HCT116 (cell line): ENCODE data around the gene COBL. TPM values are rescaled to one million over a fixed set of nuclear protein-coding genes. Genes with fewer than 3 reads are reported as not detected.

ENCODE experiments used
- ATAC-seq: fragments of 200-7000 bp; cut with Tn5 transposase; 2 replicates; pipeline ENCODE4 v1.9.1; 2020; ENCODE audit warnings: mild to moderate bottlenecking, moderate library complexity
- BruUV-seq: library from RNA; stranded (reverse); fragments of 400-500 nt; replicated peaks from 2 replicates; lab custom pipeline; 2021; lab: Mats Ljungman, UMichigan
- CTCF ChIA-PET: fragments of 300-600 bp; sonication (Branson Sonifier 250); formaldehyde crosslinking; loops from one replicate; lab custom pipeline; 2021; ENCODE audit warnings: antibody characterized with exemption; lab: Charles Lee
- POLR2A ChIA-PET: fragments of 300-600, 350-600 bp; sonication (Branson Sonifier 250); formaldehyde crosslinking; loops from one replicate; lab custom pipeline; 2021; ENCODE audit warnings: antibody characterized with exemption; lab: Charles Lee
- RAD21 ChIA-PET, 2 experiments: fragments of 300-600 bp; sonication (Branson Sonifier 250); formaldehyde crosslinking; loops; one replicate each; lab custom pipeline; 2023; ENCODE audit warnings: low total read pairs in 2 of 2; ENCODE audit not compliant: uncharacterized antibody in 2 of 2, unreplicated experiment in 2 of 2, low non-redundant PET in 1 of 2; lab: Charles Lee
- DNase-seq: peaks from one replicate; pipeline ENCODE4 v3.0.0-alpha.2; 2010; ENCODE audit warnings: low read depth, low spot score
- H2AFZ ChIP-seq: fragments of 200-600 bp; shearing (Covaris generic), sonication (generic); 2 replicates; pipeline ENCODE4 v1.6.1; 2017; ENCODE audit warnings: low read depth, mixed run types, mixed read lengths, antibody characterized with exemption, low read length; ENCODE audit not compliant: poor library complexity, severe bottlenecking
- H3K27ac ChIP-seq: 2 replicates; pipeline ENCODE4 v1.5.1; 2012; ENCODE audit warnings: low read depth, low read length
- H3K27me3 ChIP-seq: fragments of 200-600 bp; sonication (generic); 2 replicates; pipeline ENCODE4 v1.6.1; 2016; ENCODE audit warnings: mixed run types, low read length, mixed read lengths; ENCODE audit not compliant: insufficient read depth
- H3K36me3 ChIP-seq, 2 experiments: fragments of 200-500 bp in 1 of 2; fragments of 200-600 bp in 1 of 2; sonication (Bioruptor generic) in 1 of 2; sonication (generic) in 1 of 2; 2 replicates each; pipeline versions ENCODE4 v1.5.1 to v1.6.1; 2014 to 2016; ENCODE audit warnings: low read length in 2 of 2, inconsistent platforms in 1 of 2, mixed read lengths in 1 of 2, mixed run types in 1 of 2; ENCODE audit not compliant: insufficient read depth in 2 of 2, control insufficient read depth in 1 of 2
- H3K4me1 ChIP-seq, 2 experiments: fragments of 200-600 bp in 1 of 2; sonication (generic) in 1 of 2; 2 replicates each; pipeline versions ENCODE4 v1.5.1 to v1.6.1; 2012 to 2017; ENCODE audit warnings: low read length in 2 of 2, inconsistent platforms in 1 of 2, mild to moderate bottlenecking in 1 of 2, mixed read lengths in 1 of 2, mixed run types in 1 of 2, moderate library complexity in 1 of 2; ENCODE audit not compliant: insufficient read depth in 2 of 2, control insufficient read depth in 1 of 2
- H3K4me2 ChIP-seq: fragments of 200-600 bp; sonication (generic); 2 replicates; pipeline ENCODE4 v1.6.1; 2017; ENCODE audit warnings: mixed run types, low read length, mixed read lengths
- H3K4me3 ChIP-seq, 2 experiments: fragments of 200-600 bp in 1 of 2; sonication (generic) in 1 of 2; replicated peaks in 1 of 2; 2 replicates each; pipeline ENCODE4 v1.5.1; 2011 to 2016; ENCODE audit warnings: low read length in 2 of 2, control low read depth in 1 of 2, low read depth in 1 of 2, mild to moderate bottlenecking in 1 of 2, mixed read lengths in 1 of 2, mixed run types in 1 of 2
- H3K79me2 ChIP-seq: fragments of 200-600 bp; sonication (generic); 2 replicates; pipeline ENCODE4 v1.6.1; 2017; ENCODE audit warnings: mild to moderate bottlenecking, mixed run types, low read length, moderate library complexity, mixed read lengths; ENCODE audit not compliant: insufficient read depth
- H3K9ac ChIP-seq: fragments of 200-600 bp; sonication (generic); 2 replicates; pipeline ENCODE4 v1.6.1; 2016; ENCODE audit warnings: low read length, mixed read lengths
- H3K9me2 ChIP-seq: fragments of 200-600 bp; sonication (generic), shearing (Covaris generic); 2 replicates; pipeline ENCODE4 v1.6.1; 2017; ENCODE audit warnings: mixed run types, mild to moderate bottlenecking, moderate library complexity; ENCODE audit not compliant: insufficient read depth
- H3K9me3 ChIP-seq, 2 experiments: fragments of 200-500 bp in 1 of 2; fragments of 200-600 bp in 1 of 2; sonication (Bioruptor generic) in 1 of 2; sonication (generic) in 1 of 2; 2 replicates each; pipeline ENCODE4 v1.6.1; 2014 to 2017; ENCODE audit warnings: low read length in 2 of 2, mixed read lengths in 2 of 2, inconsistent platforms in 1 of 2, low read depth in 1 of 2, mild to moderate bottlenecking in 1 of 2, mixed run types in 1 of 2, moderate library complexity in 1 of 2; ENCODE audit not compliant: control insufficient read depth in 1 of 2, insufficient read depth in 1 of 2
- H4K20me1 ChIP-seq: fragments of 200-600 bp; sonication (generic), shearing (Covaris generic); 2 replicates; pipeline ENCODE4 v1.6.1; 2017; ENCODE audit warnings: mixed run types, mild to moderate bottlenecking, moderate library complexity; ENCODE audit not compliant: insufficient read depth
- CBX3 ChIP-seq: IDR thresholded peaks from 2 replicates; pipeline ENCODE4 v1.6.1; 2012; ENCODE audit warnings: low read depth
- ELF1 ChIP-seq: IDR thresholded peaks from 2 replicates; pipeline ENCODE4 v1.6.1; 2012; ENCODE audit warnings: low read depth, borderline replicate concordance
- EZH2phosphoT487 ChIP-seq: fragments of 200-600 bp; IDR thresholded peaks from 2 replicates; pipeline ENCODE4 v1.6.1; 2018; ENCODE audit warnings: antibody characterized with exemption, borderline replicate concordance
- JUND ChIP-seq: IDR thresholded peaks from 2 replicates; pipeline ENCODE4 v1.6.1; 2012
- POLR2A ChIP-seq: IDR thresholded peaks from 2 replicates; pipeline ENCODE4 v1.7.0; 2011; ENCODE audit warnings: borderline replicate concordance; ENCODE audit not compliant: insufficient read depth, insufficient read length; ENCODE audit errors: extremely low read depth
- YY1 ChIP-seq: IDR thresholded peaks from 2 replicates; pipeline ENCODE4 v1.6.1; 2011; ENCODE audit warnings: low read length, low read depth, moderate library complexity, mild to moderate bottlenecking; ENCODE audit not compliant: insufficient replicate concordance; ENCODE audit errors: extremely low read depth
- intact Hi-C: fragments of 100-400 bp; cut with micrococcal nuclease; formaldehyde crosslinking; loops from 2 replicates; pipeline ENCODE4 v1.10.0; 2022
- total RNA-seq: library from RNA; stranded (reverse); gene quantifications from one replicate; pipeline ENCODE4 v1.2.1, GENCODE V29; 2021; ENCODE audit not compliant: unreplicated experiment
- TF ChIP-seq, protein P1 (sequence below), 3 experiments: fragments of 200-600 bp in 1 of 3; sonication (generic) in 1 of 3; IDR thresholded peaks in 2 of 3; conservative IDR thresholded peaks in 1 of 3; 2 replicates each; pipeline ENCODE4 v1.5.1; 2012 to 2017; ENCODE audit warnings: low read depth in 2 of 3, low read length in 2 of 3, antibody characterized with exemption in 1 of 3, borderline replicate concordance in 1 of 3, control low read depth in 1 of 3, mild to moderate bottlenecking in 1 of 3, mixed read lengths in 1 of 3, mixed run types in 1 of 3, moderate library complexity in 1 of 3; ENCODE audit not compliant: insufficient read depth in 1 of 3

Gene COBL
- total RNA-seq, 1 experiment from 2014 or later = 19.3 TPM

DNA sequence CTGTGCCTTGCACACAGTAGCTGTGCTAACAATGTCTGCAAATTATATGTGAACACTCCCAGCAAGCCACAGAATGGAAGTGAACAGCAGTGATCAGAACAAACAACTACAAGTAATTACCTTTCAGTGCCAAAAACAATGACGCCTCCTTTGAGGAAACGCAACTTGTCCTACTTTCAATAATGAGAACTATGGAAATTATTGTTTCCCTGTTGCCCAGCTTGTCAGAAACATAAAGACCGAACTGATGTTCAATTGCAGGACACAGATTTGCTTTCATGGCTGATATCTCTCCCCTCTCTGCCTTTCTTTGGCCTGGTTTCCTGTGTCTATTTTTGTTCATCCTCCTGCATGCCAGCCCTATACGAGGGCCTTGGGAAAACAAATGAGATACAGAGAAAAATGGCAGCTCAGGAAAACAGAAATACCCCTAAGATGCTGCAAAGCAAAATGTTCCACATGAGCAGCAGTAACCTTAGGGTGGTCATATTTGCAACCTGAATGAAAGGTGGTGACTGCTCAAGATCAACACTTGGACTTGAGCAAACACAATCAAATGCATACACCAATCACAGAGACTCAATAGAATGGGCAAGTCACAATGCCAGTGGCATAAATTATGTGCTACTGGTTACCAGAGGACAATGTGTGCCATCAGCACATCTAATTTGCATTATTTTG, 26.8 kb downstream of the COBL start (continued):
- TF ChIP-seq, protein P1, sequence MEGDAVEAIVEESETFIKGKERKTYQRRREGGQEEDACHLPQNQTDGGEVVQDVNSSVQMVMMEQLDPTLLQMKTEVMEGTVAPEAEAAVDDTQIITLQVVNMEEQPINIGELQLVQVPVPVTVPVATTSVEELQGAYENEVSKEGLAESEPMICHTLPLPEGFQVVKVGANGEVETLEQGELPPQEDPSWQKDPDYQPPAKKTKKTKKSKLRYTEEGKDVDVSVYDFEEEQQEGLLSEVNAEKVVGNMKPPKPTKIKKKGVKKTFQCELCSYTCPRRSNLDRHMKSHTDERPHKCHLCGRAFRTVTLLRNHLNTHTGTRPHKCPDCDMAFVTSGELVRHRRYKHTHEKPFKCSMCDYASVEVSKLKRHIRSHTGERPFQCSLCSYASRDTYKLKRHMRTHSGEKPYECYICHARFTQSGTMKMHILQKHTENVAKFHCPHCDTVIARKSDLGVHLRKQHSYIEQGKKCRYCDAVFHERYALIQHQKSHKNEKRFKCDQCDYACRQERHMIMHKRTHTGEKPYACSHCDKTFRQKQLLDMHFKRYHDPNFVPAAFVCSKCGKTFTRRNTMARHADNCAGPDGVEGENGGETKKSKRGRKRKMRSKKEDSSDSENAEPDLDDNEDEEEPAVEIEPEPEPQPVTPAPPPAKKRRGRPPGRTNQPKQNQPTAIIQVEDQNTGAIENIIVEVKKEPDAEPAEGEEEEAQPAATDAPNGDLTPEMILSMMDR (IDR thresholded peaks at IDR 0.05 in 2 of 3, conservative IDR thresholded peaks at IDR 0.05 in 1 of 3; ENCODE audit: borderline replicate concordance in 1 of 3, insufficient read depth in 1 of 3, low read depth in 2 of 3, low read length in 2 of 3) = no peak
- TF ChIP-seq ELF1 (no peak), EZH2phosphoT487 (no peak), JUND (no peak), YY1 (no peak), CBX3 (no peak)

DNA sequence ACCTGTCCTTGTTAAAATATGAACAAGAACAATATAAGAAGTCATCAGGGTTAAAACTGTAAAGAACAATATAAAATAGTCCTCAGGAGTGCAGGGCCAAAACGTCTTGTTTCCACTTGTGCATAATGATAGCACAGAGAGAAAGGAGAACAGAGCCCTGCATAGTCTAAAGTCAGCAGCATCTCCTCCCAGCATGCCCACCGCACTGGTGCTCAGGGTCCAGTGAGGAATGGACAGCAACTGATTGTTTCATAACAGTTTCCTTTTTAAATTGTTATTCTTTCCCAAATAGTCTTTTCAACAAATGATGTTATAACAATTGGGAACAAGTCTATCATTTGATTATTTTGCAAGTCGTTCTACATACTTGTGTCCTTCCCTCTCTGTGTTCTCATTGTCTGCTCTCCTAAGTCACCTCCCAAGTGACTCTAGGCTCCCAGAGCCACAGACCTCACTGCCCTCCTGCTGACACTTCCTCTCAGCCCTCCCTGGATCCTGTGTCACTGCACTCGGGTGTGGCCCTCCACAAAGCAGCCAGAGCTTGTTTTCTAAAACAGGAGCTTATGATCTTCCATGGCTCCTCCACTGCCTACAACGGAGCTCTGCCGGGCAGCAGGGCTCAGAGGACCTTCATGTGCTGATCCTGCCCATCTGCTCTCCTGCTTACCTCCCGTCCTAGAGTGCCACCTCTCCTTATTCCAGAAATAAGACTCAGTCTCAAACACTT, 27.6 kb downstream of the COBL start:
- H3K9me3 ChIP-seq = no peaks in the 10 kb centered on the region
- peaks cover 5% of the 10 kb centered on the region; the same call in 1 of the 2 replicates for H3K79me2 ChIP-seq
- ChIA-PET CTCF (no interaction called here), RAD21 (no interaction called here), POLR2A (no interaction called here)
- no peaks in the 10 kb centered on the region for H3K36me3 ChIP-seq
- ATAC-seq = peak; percentile 72
- intact Hi-C loops = no loop called here
- H3K9ac ChIP-seq = no peak overlapping the region
- no peaks in the 10 kb centered on the region for H3K27me3 ChIP-seq
- peak overlapping the region; percentile 62 for H3K4me2 ChIP-seq
- H3K27ac ChIP-seq = no peak overlapping the region
- peaks cover 12 to 36% of the 10 kb centered on the region in 2 experiments for H3K4me1 ChIP-seq
- H2AFZ ChIP-seq = no peak overlapping the region
- DNase-seq = no peak
- TF ChIP-seq POLR2A = no peak
- TF ChIP-seq, protein P1 (IDR thresholded peaks at IDR 0.05 in 2 of 3, conservative IDR thresholded peaks at IDR 0.05 in 1 of 3; ENCODE audit: borderline replicate concordance in 1 of 3, insufficient read depth in 1 of 3, low read depth in 2 of 3, low read length in 2 of 3) = no peak
- no peaks in the 10 kb centered on the region for H4K20me1 ChIP-seq
- no peaks in the 10 kb centered on the region for H3K9me2 ChIP-seq
- no peak overlapping the region for H3K4me3 ChIP-seq
- no TSS peak for BruUV-seq
